HEK293T (cell line): Measurements from ENCODE around the gene C1QBP.

Experiments used
- CTCF ChIA-PET: fragments of 350-600 bp; formaldehyde crosslinking; extraction: SDS; loops from one replicate; lab custom pipeline; 2021; ENCODE audit warnings: antibody characterized with exemption, inconsistent platforms; lab: Yijun Ruan, JAX
- POLR2A ChIA-PET: fragments of 350-600 bp; formaldehyde crosslinking; extraction: SDS; loops from one replicate; lab custom pipeline; 2020; ENCODE audit warnings: antibody characterized with exemption, inconsistent platforms; lab: Yijun Ruan, JAX
- DNase-seq: peaks from one replicate; pipeline ENCODE4 v3.0.0; 2012; ENCODE audit warnings: mixed read lengths; ENCODE audit errors: extremely low spot score
- ARNT ChIP-seq: fragments of 450-650 bp; IDR thresholded peaks from 2 replicates; pipeline ENCODE4 v1.6.1; 2017; ENCODE audit warnings: mild to moderate bottlenecking
- BHLHE40 ChIP-seq: fragments of 450-650 bp; IDR thresholded peaks from 2 replicates; pipeline ENCODE4 v1.6.1; 2016; ENCODE audit warnings: mild to moderate bottlenecking, moderate library complexity, borderline replicate concordance
- CTBP1 ChIP-seq: fragments of 450-650 bp; IDR thresholded peaks from 2 replicates; pipeline ENCODE4 v1.6.1; 2016; ENCODE audit warnings: borderline replicate concordance
- ELF4 ChIP-seq: fragments of 450-650 bp; IDR thresholded peaks from 2 replicates; pipeline ENCODE4 v1.6.1; 2017; ENCODE audit warnings: antibody characterized with exemption
- FOXA1 ChIP-seq: fragments of 450-650 bp; IDR thresholded peaks from 2 replicates; pipeline ENCODE4 v1.6.1; 2016; ENCODE audit warnings: mild to moderate bottlenecking
- FOXK2 ChIP-seq: fragments of 450-650 bp; IDR thresholded peaks from 2 replicates; pipeline ENCODE4 v1.6.1; 2016; ENCODE audit warnings: mild to moderate bottlenecking
- FOXM1 ChIP-seq: fragments of 450-650 bp; IDR thresholded peaks from 2 replicates; pipeline ENCODE4 v1.6.1; 2017; ENCODE audit warnings: mild to moderate bottlenecking, borderline replicate concordance
- HDGF ChIP-seq: fragments of 450-650 bp; IDR thresholded peaks from 2 replicates; pipeline ENCODE4 v1.6.1; 2017; ENCODE audit warnings: antibody characterized with exemption, borderline replicate concordance
- L3MBTL2 ChIP-seq: fragments of 450-650 bp; conservative IDR thresholded peaks from 2 replicates; pipeline ENCODE4 v1.6.1; 2016; ENCODE audit warnings: mild to moderate bottlenecking
- LEF1 ChIP-seq: fragments of 450-650 bp; IDR thresholded peaks from 2 replicates; pipeline ENCODE4 v1.6.1; 2017; ENCODE audit warnings: mild to moderate bottlenecking, borderline replicate concordance
- NFRKB ChIP-seq: fragments of 450-650 bp; IDR thresholded peaks from 2 replicates; pipeline ENCODE4 v1.6.1; 2016; ENCODE audit warnings: mild to moderate bottlenecking, moderate library complexity
- PKNOX1 ChIP-seq: fragments of 450-650 bp; IDR thresholded peaks from 2 replicates; pipeline ENCODE4 v1.6.1; 2016
- SP1 ChIP-seq: fragments of 450-650 bp; IDR thresholded peaks from 2 replicates; pipeline ENCODE4 v1.6.1; 2017
- SUZ12 ChIP-seq: fragments of 450-650 bp; IDR thresholded peaks from 2 replicates; pipeline ENCODE4 v1.6.1; 2016; ENCODE audit warnings: mild to moderate bottlenecking
- TARDBP ChIP-seq: fragments of 450-650 bp; IDR thresholded peaks from 2 replicates; pipeline ENCODE4 v1.6.1; 2016
- ZNF384 ChIP-seq: fragments of 450-650 bp; IDR thresholded peaks from 2 replicates; pipeline ENCODE4 v1.6.1; 2016

Gene C1QBP

DNA sequence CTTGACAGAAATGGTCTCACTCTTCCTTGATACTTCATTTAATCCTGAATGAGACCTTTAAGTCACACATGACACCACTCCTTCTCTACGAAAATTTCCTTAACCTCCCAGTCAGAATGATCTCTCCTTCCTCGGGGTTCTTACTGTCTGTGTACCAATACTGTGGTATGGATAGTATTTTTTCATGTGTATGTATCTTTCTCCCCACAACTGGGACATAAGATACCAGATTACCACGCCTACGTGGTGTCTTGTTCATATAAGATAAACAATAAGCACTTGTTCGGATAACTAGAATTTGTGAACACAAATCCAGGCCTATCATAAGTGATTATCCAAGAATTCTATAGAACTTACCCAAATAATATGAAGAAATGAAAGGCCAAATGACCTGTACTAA is 30.8 kb downstream of the C1QBP start:
- TF ChIP-seq ARNT: no peak
- TF ChIP-seq LEF1: no peak
- TF ChIP-seq TARDBP: no peak
- TF ChIP-seq FOXK2: no peak
- TF ChIP-seq NFRKB: no peak
- TF ChIP-seq BHLHE40: no peak
- no peak for TF ChIP-seq L3MBTL2
- no peak for TF ChIP-seq SP1
- no peak for TF ChIP-seq SUZ12
- no peak for DNase-seq
- ChIA-PET POLR2A (interaction anchor here (1.9 kb wide), 1 partner anchor 11 kb away, joined by 5 read pairs; the partner anchor contains the start of genes NUP88 and RPAIN), CTCF (interaction anchor here (0.6 kb wide), 1 partner anchor 211 kb away, joined by 3 read pairs; no protein-coding TSS in a partner anchor)

DNA sequence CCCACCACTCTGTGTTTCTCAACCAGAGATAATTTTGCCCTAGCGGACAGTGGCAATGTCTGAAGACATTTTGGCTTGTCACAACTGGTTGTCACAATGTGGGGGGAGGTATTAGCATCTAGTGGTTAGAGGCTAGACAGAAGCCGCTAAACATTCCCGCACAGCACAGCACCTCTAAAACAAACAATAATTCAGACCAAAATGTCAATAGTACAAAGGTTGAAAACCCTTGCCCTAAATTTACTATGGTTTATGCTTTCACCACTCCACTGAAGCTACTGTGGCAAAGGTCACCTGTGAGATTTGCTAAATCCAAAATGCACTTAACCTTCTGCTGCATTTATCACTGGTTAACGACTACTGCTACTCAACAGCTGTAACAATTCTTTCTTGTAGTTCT is 33.6 kb downstream of the C1QBP start:
- no peak for DNase-seq
- POLR2A ChIA-PET: interaction anchor here (1.3 kb wide), 1 partner anchor 14 kb away, joined by 7 read pairs; the partner anchor contains the start of genes NUP88 and RPAIN
- CTCF ChIA-PET: no interaction called here
- TF ChIP-seq HDGF (no peak), NFRKB (no peak), LEF1 (no peak), FOXK2 (no peak), ELF4 (no peak), PKNOX1 (no peak), CTBP1 (no peak), FOXM1 (no peak), ZNF384 (no peak), BHLHE40 (no peak), L3MBTL2 (no peak), SP1 (no peak), FOXA1 (no peak), ARNT (no peak)

DNA sequence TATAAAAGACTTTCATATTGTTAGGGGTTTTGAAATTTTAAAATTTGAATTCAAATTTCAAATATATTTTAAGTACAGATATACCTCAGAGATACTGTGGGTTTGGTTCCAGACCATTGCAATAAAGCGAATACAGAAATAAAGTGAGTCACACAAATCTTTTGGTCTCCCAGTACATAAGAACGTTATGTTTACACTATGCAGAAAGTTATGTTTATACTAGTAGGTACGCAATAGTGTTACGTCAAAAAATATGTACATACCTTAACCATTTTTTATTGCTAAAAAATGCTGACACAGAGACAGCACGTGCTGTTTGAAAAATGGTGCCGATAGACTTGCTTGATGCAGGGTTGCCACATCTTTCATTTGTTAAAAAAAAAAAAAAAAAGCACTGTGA is 39.2 kb downstream of the C1QBP start:
- POLR2A ChIA-PET: no interaction called here
- no peak for DNase-seq
- no peak for TF ChIP-seq HDGF
- TF ChIP-seq ELF4: no peak
- no peak for TF ChIP-seq L3MBTL2
- TF ChIP-seq TARDBP: no peak
- CTCF ChIA-PET: no interaction called here

DNA sequence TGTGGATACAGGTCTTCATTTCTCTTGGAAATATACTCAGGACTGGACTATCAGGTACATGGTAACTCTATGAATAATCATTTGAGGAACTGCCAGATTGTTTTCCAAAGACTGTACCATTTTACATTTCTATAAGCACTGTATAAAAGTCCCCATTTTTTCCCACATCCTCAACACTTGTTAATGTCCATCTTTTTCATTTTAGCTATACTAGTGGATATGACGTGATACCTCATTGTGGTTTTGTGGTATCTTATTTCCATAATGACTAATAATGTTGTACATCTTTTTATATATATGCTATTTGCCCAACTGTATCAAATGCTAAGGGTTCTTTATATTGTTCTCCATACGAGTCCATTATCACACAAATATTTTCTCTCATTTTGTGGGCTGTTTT is 42.3 kb downstream of the C1QBP start:
- POLR2A ChIA-PET: interaction anchor here (0.6 kb wide), 1 partner anchor 9 kb away, joined by 3 read pairs; no protein-coding TSS in a partner anchor
- TF ChIP-seq CTBP1 (no peak), BHLHE40 (no peak), SP1 (no peak), TARDBP (no peak), FOXK2 (no peak), LEF1 (no peak), NFRKB (no peak), HDGF (no peak), ARNT (no peak), L3MBTL2 (no peak), PKNOX1 (no peak), FOXA1 (no peak), FOXM1 (no peak)
- DNase-seq: no peak
- CTCF ChIA-PET: no interaction called here

DNA sequence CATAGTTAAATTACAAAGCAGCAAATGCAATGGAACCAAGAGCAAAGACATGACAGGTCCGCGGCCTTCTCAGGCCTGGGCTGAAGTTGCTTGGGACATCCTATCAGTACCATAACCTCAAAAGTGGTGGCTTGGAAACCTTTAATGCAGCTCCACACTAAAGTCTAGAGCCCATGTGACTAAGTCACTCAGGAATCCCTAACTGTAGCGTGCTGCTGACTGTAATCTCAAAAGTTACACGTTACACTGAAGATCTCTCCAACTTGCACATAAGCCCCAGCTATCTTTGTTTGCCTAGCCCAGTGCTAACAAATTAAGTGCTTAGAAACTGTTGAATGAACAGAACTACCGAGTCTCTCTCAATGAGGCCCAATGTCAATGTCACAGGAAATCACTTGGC is 47.3 kb downstream of the C1QBP start:
- TF ChIP-seq HDGF (no peak), BHLHE40 (no peak), ZNF384 (no peak), L3MBTL2 (no peak), SP1 (no peak), NFRKB (no peak), ARNT (no peak), TARDBP (no peak), FOXK2 (no peak), FOXM1 (no peak), CTBP1 (no peak), ELF4 (no peak), SUZ12 (no peak), PKNOX1 (no peak), LEF1 (no peak)
- no peak for DNase-seq
- ChIA-PET CTCF (no interaction called here), POLR2A (interaction anchor here (1.0 to 1.4 kb wide), 2 partner anchors 10 to 28 kb away, joined by 3 to 5 read pairs; partner anchors contain the start of genes NUP88 and RPAIN)
